Measurements from ENCODE around the gene STPG3.

STPG3 gene

DNA sequence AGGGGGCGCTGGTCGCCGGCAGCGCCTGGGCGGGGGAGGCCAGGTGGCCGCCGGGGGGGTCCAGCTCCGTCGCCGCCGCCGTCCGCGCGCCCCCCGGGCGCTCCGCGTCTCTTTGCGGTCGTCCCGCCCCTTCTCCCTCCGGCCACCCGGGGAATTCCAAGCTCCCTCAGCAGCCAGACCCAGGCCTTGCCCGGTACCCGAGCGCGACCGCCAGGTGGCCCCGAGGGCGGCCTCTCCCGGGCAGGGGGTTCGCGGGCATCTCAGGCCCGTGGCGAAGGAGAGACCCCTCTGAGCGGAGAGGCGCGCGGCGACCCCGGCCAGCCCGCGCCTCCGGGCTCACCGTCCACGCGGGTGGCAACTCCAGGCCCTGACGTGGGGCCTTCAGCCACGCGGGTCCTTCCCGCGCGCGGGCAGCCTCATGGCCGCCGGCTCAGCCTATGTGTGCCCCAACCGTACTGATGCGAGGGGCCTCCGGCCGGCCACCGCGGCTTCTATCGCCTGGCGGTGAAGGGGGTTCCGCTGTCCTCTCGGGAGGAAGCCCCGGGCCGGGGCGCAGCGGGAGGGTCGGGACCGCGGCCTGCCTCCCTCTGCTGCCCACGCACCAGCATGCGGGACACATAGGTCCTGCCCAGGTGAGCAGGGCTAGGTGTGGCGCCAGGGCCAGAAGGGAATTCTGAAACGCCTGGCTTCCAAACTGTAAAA, 51.5 kb downstream of the STPG3 start:
- peak in 2 of 3 experiments; percentile 89 to 94 for DNase-seq

Data from NCI-H1417 (cell line).